Esophagus squamous epithelium (tissue), 5 donors: ENCODE measurements around the gene RGS14. TPM values are rescaled to one million over a fixed set of nuclear protein-coding genes. Genes with fewer than 3 reads are reported as not detected.

Source experiments
- DNase-seq: peaks from one replicate; lab custom pipeline; 2025; lab: John Stamatoyannopoulos, UW
- H3K27ac ChIP-seq, 4 donors: fragments of 200-600 bp; sonication (generic); one replicate each; pipeline ENCODE4 v1.5.1; 2016 to 2019; ENCODE audit warnings: mild to moderate bottlenecking in 1 of 4
- H3K27me3 ChIP-seq, 4 donors: fragments of 200-600 bp; sonication (generic); 1 replicate in 3 of 4; 2 replicates in 1 of 4; pipeline versions ENCODE4 v1.5.1 to v1.6.0; 2017 to 2021; ENCODE audit warnings: antibody characterized with exemption in 1 of 4
- H3K36me3 ChIP-seq, 3 donors: fragments of 200-600 bp; sonication (generic); one replicate each; pipeline ENCODE4 v1.5.1; 2016 to 2019
- H3K4me1 ChIP-seq, 3 donors: fragments of 200-600 bp; sonication (generic); one replicate each; pipeline ENCODE4 v1.5.1; 2017 to 2019
- H3K4me3 ChIP-seq, 4 donors: fragments of 200-600 bp; sonication (generic); 1 replicate in 3 of 4; 2 replicates in 1 of 4; pipeline ENCODE4 v1.5.1; 2016 to 2019; ENCODE audit warnings: mild to moderate bottlenecking in 2 of 4, moderate library complexity in 1 of 4
- H3K9me3 ChIP-seq, 3 donors: fragments of 200-600 bp; sonication (generic); one replicate each; pipeline ENCODE4 v1.5.1; 2016 to 2019
- POLR2A ChIP-seq, 4 donors: fragments of 450-650 bp; IDR thresholded peaks; one replicate each; pipeline ENCODE4 v1.6.1; 2017; ENCODE audit warnings: antibody characterized with exemption in 4 of 4, mild to moderate bottlenecking in 4 of 4, moderate library complexity in 3 of 4
- WGBS, 2 donors: methylation state at CpG; one replicate each; pipeline ENCODE4 v1.1.5; 2018; 5-methylcytosine and 5-hydroxymethylcytosine counted together
- intact Hi-C: fragments of 100-400 bp; cut with DNase I; formaldehyde crosslinking; loops from one replicate; pipeline ENCODE4 v1.15.0; 2022
- total RNA-seq, 4 donors: library from RNA; depleted of rRNA; stranded (reverse); fragments of >200 nt; gene quantifications; one replicate each; pipeline ENCODE4 v1.1.0, GENCODE V29; 2016
- TF ChIP-seq, protein P1 (sequence below), 6 experiments: fragments of 450-650 bp in 4 of 6; fragments of 200-600 bp in 2 of 6; sonication (generic) in 2 of 6; IDR thresholded peaks; one replicate each; pipeline ENCODE4 v1.5.1; 2016 to 2019; ENCODE audit warnings: antibody characterized with exemption in 6 of 6, mild to moderate bottlenecking in 4 of 6, moderate library complexity in 4 of 6
- donor health status: DM: yes; HTN: yes; CAD: no.

The RGS14 gene
- total RNA-seq, 4 donors from 2014 or later: 32.7 to 37.8 (median 34.8) TPM

DNA sequence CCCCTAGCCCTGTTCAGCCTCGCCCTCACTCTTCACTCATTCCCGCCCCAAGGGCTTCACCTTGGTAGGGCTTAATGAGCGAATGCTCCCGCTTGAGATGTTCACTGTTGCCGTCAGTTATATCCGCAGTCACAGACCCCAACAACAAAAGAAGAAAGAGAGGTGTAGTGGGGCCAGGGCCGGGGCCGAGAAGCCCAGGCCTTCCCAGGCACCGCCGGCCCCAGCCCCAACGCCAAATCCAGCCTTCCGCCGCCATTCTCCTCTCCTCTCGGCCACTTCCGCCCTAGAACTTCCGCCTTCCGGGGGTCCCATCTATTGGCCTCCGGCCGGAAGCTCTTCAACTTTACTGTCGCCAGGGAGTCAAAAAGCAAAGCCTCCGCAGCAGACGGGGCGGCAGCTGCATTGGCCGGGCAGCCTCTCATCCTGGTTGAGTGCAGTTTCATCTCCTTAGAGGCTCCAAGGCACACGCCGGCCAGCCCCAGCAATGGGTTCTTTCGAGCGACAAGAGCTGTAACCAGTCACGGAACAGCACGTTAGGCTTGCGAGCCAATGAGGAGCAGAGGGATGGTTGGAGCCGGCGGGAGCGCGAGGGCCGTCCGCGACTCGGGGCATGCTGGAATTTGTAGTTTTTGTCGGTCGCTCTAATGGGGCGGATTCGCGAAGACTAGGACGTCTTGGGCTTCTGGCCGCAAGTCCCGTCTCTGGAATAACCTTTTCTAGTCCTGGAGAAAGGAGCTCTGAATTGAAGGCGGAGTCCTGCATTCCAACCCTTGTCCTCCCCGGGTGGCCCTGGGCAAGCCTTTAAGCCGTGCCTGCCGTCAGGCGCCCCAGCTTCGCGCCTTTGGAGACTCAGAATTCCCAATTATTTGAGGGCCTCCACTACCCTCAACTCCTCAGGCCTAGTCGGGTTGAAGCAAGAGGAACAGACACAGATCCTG lies 6.1 kb upstream of the RGS14 start, which contains the start of gene LMAN2:
TSS of gene LMAN2 (minus strand) at position 277 of the 938 bp plus-strand sequence. CDS start at position 256, 21 bp downstream.
- peak within 1 kb of the TSS; percentile 88 to 96 (median 90) for H3K27ac ChIP-seq

DNA sequence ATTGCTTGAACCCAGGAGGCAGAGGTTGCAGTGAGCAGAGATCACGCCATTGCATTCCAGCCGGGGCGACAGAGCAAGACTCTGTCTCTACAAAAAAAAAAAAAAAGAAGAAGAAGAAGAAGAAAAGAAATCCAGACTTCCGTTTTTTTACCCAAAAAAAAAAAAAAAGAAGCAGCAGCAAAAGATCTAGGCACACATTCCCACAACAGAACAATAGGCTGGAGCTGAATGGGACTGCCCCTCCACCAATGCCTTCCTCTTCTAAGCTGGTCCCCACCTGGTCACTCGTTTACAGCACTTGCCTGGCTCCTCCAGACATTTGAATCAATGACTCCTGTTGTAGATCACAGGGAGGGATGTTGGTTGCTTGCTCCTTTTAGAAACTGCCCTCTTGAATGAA lies 4.6 kb upstream of the RGS14 start:
- no peaks in the 10 kb centered on the region for H3K9me3 ChIP-seq
- H3K4me3 ChIP-seq: no peak overlapping the region
- no peak for DNase-seq
- intact Hi-C loops: no loop called here
- no peaks in the 10 kb centered on the region for H3K27me3 ChIP-seq
- H3K4me1 ChIP-seq: peaks cover 29 to 54% (median 38%) of the 10 kb centered on the region in 3 donors
- WGBS, 2 donors: 59 to 69% methylated on average over 2 to 4 of the region's 5 CpGs
- H3K27ac ChIP-seq: no peak overlapping the region
- peaks cover 0 to 17% (median 0%) of the 10 kb centered on the region in 3 donors for H3K36me3 ChIP-seq
- TF ChIP-seq, protein P1, sequence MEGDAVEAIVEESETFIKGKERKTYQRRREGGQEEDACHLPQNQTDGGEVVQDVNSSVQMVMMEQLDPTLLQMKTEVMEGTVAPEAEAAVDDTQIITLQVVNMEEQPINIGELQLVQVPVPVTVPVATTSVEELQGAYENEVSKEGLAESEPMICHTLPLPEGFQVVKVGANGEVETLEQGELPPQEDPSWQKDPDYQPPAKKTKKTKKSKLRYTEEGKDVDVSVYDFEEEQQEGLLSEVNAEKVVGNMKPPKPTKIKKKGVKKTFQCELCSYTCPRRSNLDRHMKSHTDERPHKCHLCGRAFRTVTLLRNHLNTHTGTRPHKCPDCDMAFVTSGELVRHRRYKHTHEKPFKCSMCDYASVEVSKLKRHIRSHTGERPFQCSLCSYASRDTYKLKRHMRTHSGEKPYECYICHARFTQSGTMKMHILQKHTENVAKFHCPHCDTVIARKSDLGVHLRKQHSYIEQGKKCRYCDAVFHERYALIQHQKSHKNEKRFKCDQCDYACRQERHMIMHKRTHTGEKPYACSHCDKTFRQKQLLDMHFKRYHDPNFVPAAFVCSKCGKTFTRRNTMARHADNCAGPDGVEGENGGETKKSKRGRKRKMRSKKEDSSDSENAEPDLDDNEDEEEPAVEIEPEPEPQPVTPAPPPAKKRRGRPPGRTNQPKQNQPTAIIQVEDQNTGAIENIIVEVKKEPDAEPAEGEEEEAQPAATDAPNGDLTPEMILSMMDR (IDR thresholded peaks at IDR 0.05): no peak
- no peak for TF ChIP-seq POLR2A (IDR thresholded peaks at IDR 0.05)

More for the DNA sequence above, 6.1 kb upstream of the RGS14 start, which contains the start of gene LMAN2:
- Histone ChIP-seq H3K27me3 (no peaks in the 10 kb centered on the region), H3K36me3 (peaks cover 0 to 32% (median 0%) of the 10 kb centered on the region in 3 donors), H3K4me1 (peaks cover 34 to 54% (median 35%) of the 10 kb centered on the region in 3 donors), H3K4me3 (peak within 1 kb of the TSS; percentile 57 to 90 (median 70)), H3K9me3 (no peaks in the 10 kb centered on the region)
- TF ChIP-seq, protein P1 (IDR thresholded peaks at IDR 0.05): peak in 1 of 6 experiments; percentile 29
- TF ChIP-seq POLR2A (IDR thresholded peaks at IDR 0.05): peak in 3 of 4 donors; percentile 30 to 65 (median 49)
- peak; percentile 82 for DNase-seq
- WGBS, 2 donors: 8 to 9% methylated on average over 20 to 25 of the region's 55 CpGs
- intact Hi-C loops: no loop called here

DNA sequence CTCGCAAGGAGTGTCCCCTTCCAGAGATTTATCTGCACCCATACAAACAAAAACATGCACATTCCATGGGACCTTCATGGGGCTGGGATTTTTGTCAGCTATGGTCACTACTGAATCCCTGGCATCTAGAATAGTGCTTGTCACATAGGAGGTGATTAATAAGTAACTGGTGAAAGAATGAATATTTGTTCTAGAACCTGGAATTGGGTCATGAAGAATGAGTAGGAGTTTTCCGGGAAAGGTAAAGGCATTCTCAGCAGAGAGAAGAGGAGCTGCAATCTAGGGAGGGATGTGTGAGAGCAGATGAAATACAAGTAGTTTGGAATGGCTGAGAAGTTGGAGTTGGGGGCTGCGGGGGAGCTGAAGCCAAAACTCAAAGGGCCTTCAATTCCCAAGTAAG lies 3.5 kb upstream of the RGS14 start:
- no peaks in the 10 kb centered on the region for H3K27me3 ChIP-seq
- H3K4me3 ChIP-seq: no peak overlapping the region
- TF ChIP-seq POLR2A (IDR thresholded peaks at IDR 0.05): no peak
- TF ChIP-seq, protein P1 (IDR thresholded peaks at IDR 0.05): no peak
- H3K4me1 ChIP-seq: peaks cover 32 to 54% (median 44%) of the 10 kb centered on the region in 3 donors
- DNase-seq: no peak
- H3K36me3 ChIP-seq: peaks cover 0 to 9% (median 0%) of the 10 kb centered on the region in 3 donors
- H3K27ac ChIP-seq: no peak overlapping the region
- WGBS, 2 donors: 86 to 89% methylated on average over 3 of the region's 3 CpGs
- intact Hi-C loops: no loop called here
- H3K9me3 ChIP-seq: no peaks in the 10 kb centered on the region

DNA sequence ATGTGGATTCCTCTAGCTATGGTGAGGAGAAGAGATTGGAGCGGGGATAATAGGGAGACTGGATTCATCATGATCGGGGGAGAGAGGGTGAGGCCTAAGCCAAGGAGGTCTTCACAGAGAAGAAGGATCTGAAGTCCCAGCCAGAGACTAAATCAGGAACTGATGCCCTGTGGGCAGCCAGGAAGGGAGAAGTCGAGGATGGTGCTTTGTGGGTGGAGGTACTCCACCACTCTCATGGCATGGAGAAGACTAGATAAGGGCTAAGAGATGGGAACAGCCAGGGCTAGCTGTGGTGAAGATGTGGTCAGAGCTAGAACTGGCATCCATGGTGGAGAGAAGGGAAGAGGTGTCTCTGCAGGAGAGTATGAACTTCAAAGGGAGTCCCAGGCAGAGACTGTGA lies 3.0 kb upstream of the RGS14 start:
- Histone ChIP-seq H3K9me3 (no peaks in the 10 kb centered on the region), H3K27ac (no peak overlapping the region), H3K4me1 (peaks cover 27 to 54% (median 40%) of the 10 kb centered on the region in 3 donors), H3K36me3 (peaks cover 0 to 4% (median 0%) of the 10 kb centered on the region in 3 donors), H3K4me3 (no peak overlapping the region), H3K27me3 (no peaks in the 10 kb centered on the region)
- no peak for DNase-seq
- 74 to 81% methylated on average over 3 of the region's 3 CpGs for WGBS, 2 donors
- TF ChIP-seq POLR2A (IDR thresholded peaks at IDR 0.05): no peak
- TF ChIP-seq, protein P1 (IDR thresholded peaks at IDR 0.05): no peak
- intact Hi-C loops: no loop called here
